Suppressor macrophage treated with lipopolysaccharide for 4 hours (primary cell): ENCODE measurements around the gene NTM.
A peak's percentile ranks its signal among the peaks of the same experiment; 100 is the strongest.

Source experiments
- DNase-seq: peaks from one replicate; pipeline ENCODE4 v3.0.0-alpha.2; 2020

The NTM gene

GRCh38 chr11:131572423-131572822, 202.0 kb downstream of the NTM start:
- no peak for DNase-seq

- peak; percentile 12 for DNase-seq
Measured at GRCh38 chr11:131579932-131580387, 209.5 kb downstream of the NTM start.

GRCh38 chr11:131580476-131580875, 210.1 kb downstream of the NTM start:
- no peak for DNase-seq

- no peak for DNase-seq
Measured at GRCh38 chr11:131581046-131581445, 210.6 kb downstream of the NTM start.

GRCh38 chr11:131582021-131582525, 211.7 kb downstream of the NTM start:
- no peak for DNase-seq

- no peak for DNase-seq
Measured at GRCh38 chr11:131583421-131583820, 213.0 kb downstream of the NTM start.

- DNase-seq, result no peak
Measured at GRCh38 chr11:131583938-131584337, 213.5 kb downstream of the NTM start.

- DNase-seq, result no peak
Measured at GRCh38 chr11:131584785-131585592, 214.6 kb downstream of the NTM start.

- no peak for DNase-seq
Measured at GRCh38 chr11:131588057-131588456, 217.6 kb downstream of the NTM start.

- no peak for DNase-seq
Measured at GRCh38 chr11:131591051-131591461, 220.6 kb downstream of the NTM start.

- no peak for DNase-seq
Measured at GRCh38 chr11:131592152-131592551, 221.7 kb downstream of the NTM start.

- DNase-seq, result no peak
Measured at GRCh38 chr11:131592734-131593133, 222.3 kb downstream of the NTM start.

- DNase-seq, result no peak
Measured at GRCh38 chr11:131593301-131593700, 222.9 kb downstream of the NTM start.

GRCh38 chr11:131595797-131596196, 225.4 kb downstream of the NTM start:
- no peak for DNase-seq

- DNase-seq, result no peak
Measured at GRCh38 chr11:131597890-131598289, 227.5 kb downstream of the NTM start.

- no peak for DNase-seq
Measured at GRCh38 chr11:131598305-131598704, 227.9 kb downstream of the NTM start.

- DNase-seq, result no peak
Measured at GRCh38 chr11:131599285-131599684, 228.9 kb downstream of the NTM start.

- DNase-seq, result no peak
Measured at GRCh38 chr11:131600628-131601027, 230.2 kb downstream of the NTM start.

- DNase-seq, result no peak
Measured at GRCh38 chr11:131601586-131601985, 231.2 kb downstream of the NTM start.

GRCh38 chr11:131602431-131602830, 232.0 kb downstream of the NTM start:
- DNase-seq, result no peak

- no peak for DNase-seq
Measured at GRCh38 chr11:131606811-131607335, 236.5 kb downstream of the NTM start.

GRCh38 chr11:131609337-131609736, 238.9 kb downstream of the NTM start:
- DNase-seq, result no peak

- no peak for DNase-seq
Measured at GRCh38 chr11:131609921-131610320, 239.5 kb downstream of the NTM start.

GRCh38 chr11:131611322-131611721, 240.9 kb downstream of the NTM start:
- no peak for DNase-seq
